Endothelial cell of umbilical vein (primary cell): ENCODE results near the gene AIRE. TPM values are rescaled to one million over a fixed set of nuclear protein-coding genes. Genes with fewer than 3 reads are reported as not detected.

ENCODE experiments used
- BruUV-seq: library from RNA; stranded (reverse); fragments of 400-500 nt; replicated peaks from 2 replicates; lab custom pipeline; 2021; lab: Mats Ljungman, UMichigan
- CTCF ChIA-PET: fragments of 300-600, 350-600 bp; sonication (Branson Sonifier 250); formaldehyde crosslinking; loops from one replicate; lab custom pipeline; 2021; ENCODE audit warnings: antibody characterized with exemption, inconsistent platforms; lab: Charles Lee
- POLR2A ChIA-PET: fragments of 300-600, 350-600 bp; sonication (Branson Sonifier 250); formaldehyde crosslinking; loops from one replicate; lab custom pipeline; 2021; ENCODE audit warnings: antibody characterized with exemption, inconsistent platforms; lab: Charles Lee
- DNase-seq: peaks from one replicate; pipeline ENCODE4 v3.0.0-alpha.2; 2011; ENCODE audit warnings: low read depth, low spot score
- FAIRE-seq: peaks from 2 replicates; lab custom pipeline; 2011; peaks lifted over from hg19 to GRCh38; lab: Jason Lieb, UNC
- H2AFZ ChIP-seq: 2 replicates; pipeline ENCODE4 v1.6.0; 2012; ENCODE audit warnings: low read depth, low read length, control low read depth, inconsistent platforms
- H3K27ac ChIP-seq: 2 replicates; pipeline ENCODE4 v1.5.1; 2011; ENCODE audit warnings: low read depth, mild to moderate bottlenecking, control low read depth, low read length, moderate library complexity; ENCODE audit not compliant: insufficient read depth
- H3K27me3 ChIP-seq, 2 experiments: 2 replicates each; pipeline versions ENCODE4 v1.6.0 to v1.6.1; 2011; ENCODE audit warnings: low read length in 2 of 2, mixed read lengths in 1 of 2; ENCODE audit not compliant: control insufficient read depth in 2 of 2, insufficient read depth in 2 of 2
- H3K36me3 ChIP-seq, 2 experiments: 2 replicates in 1 of 2; 3 replicates in 1 of 2; pipeline ENCODE4 v1.5.1; 2011; ENCODE audit warnings: low read length in 2 of 2, mild to moderate bottlenecking in 1 of 2, moderate library complexity in 1 of 2; ENCODE audit not compliant: control insufficient read depth in 2 of 2, insufficient read depth in 2 of 2; ENCODE audit errors: extremely low read depth in 1 of 2
- H3K4me1 ChIP-seq: 3 replicates; pipeline ENCODE4 v1.5.1; 2011; ENCODE audit warnings: mild to moderate bottlenecking, low read length; ENCODE audit not compliant: control insufficient read depth, insufficient read depth; ENCODE audit errors: extremely low read depth
- H3K4me2 ChIP-seq: 2 replicates; pipeline ENCODE4 v1.6.1; 2011; ENCODE audit warnings: low read length, control low read depth, mixed read lengths; ENCODE audit not compliant: insufficient read depth
- H3K4me3 ChIP-seq, 3 experiments: fragments of 200-600 bp in 1 of 3; sonication (generic), shearing (Covaris generic) in 1 of 3; replicated peaks in 1 of 3; 2 replicates each; pipeline ENCODE4 v1.5.1; 2011 to 2016; ENCODE audit warnings: control low read depth in 3 of 3, low read length in 3 of 3, mild to moderate bottlenecking in 2 of 3, inconsistent platforms in 1 of 3, low read depth in 1 of 3, moderate library complexity in 1 of 3; ENCODE audit not compliant: insufficient read depth in 1 of 3
- H3K79me2 ChIP-seq: 2 replicates; pipeline ENCODE4 v1.6.0; 2012; ENCODE audit warnings: low read length, inconsistent platforms; ENCODE audit not compliant: control insufficient read depth, insufficient read depth
- H3K9ac ChIP-seq: replicated peaks from 2 replicates; pipeline ENCODE3; 2011; ENCODE audit warnings: low read length, control low read depth; ENCODE audit not compliant: insufficient read depth; ENCODE audit errors: extremely low read depth
- H3K9me1 ChIP-seq: replicated peaks from 3 replicates; pipeline ENCODE4 v1.6.0; 2011; ENCODE audit warnings: mild to moderate bottlenecking, low read length; ENCODE audit not compliant: control insufficient read depth, insufficient read depth; ENCODE audit errors: extremely low read depth
- H3K9me3 ChIP-seq: replicated peaks from 2 replicates; pipeline ENCODE4 v1.5.1; 2012; ENCODE audit warnings: low read length, inconsistent platforms; ENCODE audit not compliant: control insufficient read depth, insufficient read depth
- H4K20me1 ChIP-seq: replicated peaks from 2 replicates; pipeline ENCODE3; 2011; ENCODE audit warnings: mild to moderate bottlenecking, low read length; ENCODE audit not compliant: control insufficient read depth, insufficient read depth; ENCODE audit errors: extremely low read depth
- EZH2 ChIP-seq: IDR thresholded peaks from 2 replicates; pipeline ENCODE4 v1.6.1; 2012; ENCODE audit warnings: borderline replicate concordance, low read depth, mild to moderate bottlenecking, moderate library complexity, low read length, inconsistent platforms; ENCODE audit not compliant: severe bottlenecking
- FOS ChIP-seq: IDR thresholded peaks from 2 replicates; pipeline ENCODE4 v1.6.1; 2011; ENCODE audit warnings: mild to moderate bottlenecking, low read length, moderate library complexity, borderline replicate concordance; ENCODE audit not compliant: insufficient read depth
- MYC ChIP-seq: IDR thresholded peaks from one replicate; pipeline ENCODE4 v1.6.1; 2011; ENCODE audit warnings: mild to moderate bottlenecking, low read depth, low read length
- POLR2A ChIP-seq: IDR thresholded peaks from 2 replicates; pipeline ENCODE4 v1.6.1; 2012; ENCODE audit warnings: low read depth, mild to moderate bottlenecking, control low read depth, low read length
- POLR2AphosphoS5 ChIP-seq: IDR thresholded peaks from 2 replicates; pipeline ENCODE4 v1.6.1; 2012; ENCODE audit warnings: low read depth, mild to moderate bottlenecking, control low read depth, low read length, moderate library complexity; ENCODE audit not compliant: insufficient read depth
- dilution Hi-C: fragments of 300-500 bp; cut with MboI; formaldehyde crosslinking; loops from one replicate; pipeline ENCODE4 v1.15.0; 2019; ENCODE audit warnings: low sequenced_read_pairs; ENCODE audit not compliant: extremely low pct_ligation_motif_present
- intact Hi-C: fragments of 100-400 bp; cut with micrococcal nuclease; formaldehyde crosslinking; loops from one replicate; pipeline ENCODE4 v1.10.0; 2022
- polyA plus RNA-seq, 4 experiments: library from polyadenylated mRNA; depleted of rRNA in 3 of 4; stranded (reverse) in 3 of 4; unstranded in 1 of 4; fragments of >200 nt; gene quantifications; 2 replicates each; pipeline versions ENCODE4 v1.2.1 to v1.2.3, GENCODE V29; 2011 to 2012; ENCODE audit warnings: missing spikeins in 1 of 4
- total RNA-seq: library from RNA; stranded (reverse); gene quantifications from 2 replicates; pipeline ENCODE4 v1.2.3, GENCODE V29; 2021
- TF ChIP-seq, protein P1 (sequence below): IDR thresholded peaks from 2 replicates; pipeline ENCODE4 v1.6.1; 2011; ENCODE audit not compliant: insufficient read depth, insufficient read length
- TF ChIP-seq, protein P2 (sequence below), 2 donors: IDR thresholded peaks; 1 replicate in 1 of 2; 2 replicates in 1 of 2; pipeline ENCODE4 v1.5.1; 2011; ENCODE audit warnings: low read length in 2 of 2, mild to moderate bottlenecking in 2 of 2, moderate library complexity in 2 of 2, control low read depth in 1 of 2, inconsistent platforms in 1 of 2, low read depth in 1 of 2; ENCODE audit not compliant: insufficient read depth in 1 of 2; ENCODE audit errors: extremely low read depth in 1 of 2

Gene AIRE
- total and polyA plus RNA-seq, 2 donors (not counting 3 experiments of a cell fraction or from before 2014, with no cell fraction given), result 0.04 to 0.11 TPM

DNA sequence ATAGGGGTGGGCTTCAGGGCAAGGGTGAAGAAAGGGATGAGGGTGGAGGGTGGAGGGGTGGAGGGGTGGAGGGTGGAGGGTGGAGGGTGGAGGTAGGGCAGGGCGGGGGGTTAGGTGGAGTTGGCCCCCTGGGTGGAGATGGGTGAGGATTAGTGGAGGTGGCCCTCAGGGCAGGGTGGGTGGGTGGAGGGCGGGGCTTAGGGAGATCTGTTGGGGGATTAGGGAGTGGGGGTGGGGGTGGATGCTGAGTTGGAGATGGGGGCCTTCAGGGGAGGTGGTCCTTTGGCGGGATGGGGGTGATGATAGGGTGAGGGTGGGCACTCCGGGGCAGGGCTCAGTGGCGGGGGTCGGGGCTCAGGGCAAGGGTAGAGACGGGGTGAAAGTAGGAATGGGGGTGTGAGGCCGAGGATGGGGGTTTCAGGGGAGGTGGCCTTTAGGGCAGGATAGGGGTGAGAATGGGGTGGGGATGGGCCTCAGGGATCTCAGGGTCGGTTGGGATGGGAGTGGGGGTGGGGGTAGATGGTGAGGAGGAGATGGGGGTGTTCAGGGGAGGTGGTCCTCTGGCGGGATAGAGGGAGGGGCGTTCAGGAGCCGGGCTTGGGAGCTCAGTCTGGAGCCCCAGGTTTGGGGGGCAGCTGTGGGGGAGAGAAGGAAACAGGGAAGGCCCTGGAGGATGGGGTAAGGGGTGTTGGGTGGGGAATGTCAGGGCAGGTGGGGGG lies 23.2 kb upstream of the AIRE start:
- Histone ChIP-seq H3K36me3 (no peaks in the 10 kb centered on the region), H3K27ac (no peak overlapping the region), H3K79me2 (no peaks in the 10 kb centered on the region), H3K4me1 (no peaks in the 10 kb centered on the region), H4K20me1 (no peaks in the 10 kb centered on the region), H3K9ac (no peak overlapping the region), H3K9me1 (no peaks in the 10 kb centered on the region), H3K9me3 (no peaks in the 10 kb centered on the region), H3K4me3 (no peak overlapping the region), H3K27me3 (peaks cover 0 to 2% of the 10 kb centered on the region in 2 experiments), H2AFZ (no peak overlapping the region), H3K4me2 (no peak overlapping the region)
- FAIRE-seq (no peak), DNase-seq (no peak)
- dilution Hi-C loops (no loop called here), intact Hi-C loops (no loop called here)
- no TSS peak for BruUV-seq
- ChIA-PET CTCF (no interaction called here), POLR2A (no interaction called here)
- TF ChIP-seq MYC (no peak), EZH2 (no peak), POLR2A (no peak), POLR2AphosphoS5 (no peak), FOS (no peak)
- TF ChIP-seq, protein P1, sequence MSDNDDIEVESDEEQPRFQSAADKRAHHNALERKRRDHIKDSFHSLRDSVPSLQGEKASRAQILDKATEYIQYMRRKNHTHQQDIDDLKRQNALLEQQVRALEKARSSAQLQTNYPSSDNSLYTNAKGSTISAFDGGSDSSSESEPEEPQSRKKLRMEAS, result no peak
- TF ChIP-seq, protein P2, sequence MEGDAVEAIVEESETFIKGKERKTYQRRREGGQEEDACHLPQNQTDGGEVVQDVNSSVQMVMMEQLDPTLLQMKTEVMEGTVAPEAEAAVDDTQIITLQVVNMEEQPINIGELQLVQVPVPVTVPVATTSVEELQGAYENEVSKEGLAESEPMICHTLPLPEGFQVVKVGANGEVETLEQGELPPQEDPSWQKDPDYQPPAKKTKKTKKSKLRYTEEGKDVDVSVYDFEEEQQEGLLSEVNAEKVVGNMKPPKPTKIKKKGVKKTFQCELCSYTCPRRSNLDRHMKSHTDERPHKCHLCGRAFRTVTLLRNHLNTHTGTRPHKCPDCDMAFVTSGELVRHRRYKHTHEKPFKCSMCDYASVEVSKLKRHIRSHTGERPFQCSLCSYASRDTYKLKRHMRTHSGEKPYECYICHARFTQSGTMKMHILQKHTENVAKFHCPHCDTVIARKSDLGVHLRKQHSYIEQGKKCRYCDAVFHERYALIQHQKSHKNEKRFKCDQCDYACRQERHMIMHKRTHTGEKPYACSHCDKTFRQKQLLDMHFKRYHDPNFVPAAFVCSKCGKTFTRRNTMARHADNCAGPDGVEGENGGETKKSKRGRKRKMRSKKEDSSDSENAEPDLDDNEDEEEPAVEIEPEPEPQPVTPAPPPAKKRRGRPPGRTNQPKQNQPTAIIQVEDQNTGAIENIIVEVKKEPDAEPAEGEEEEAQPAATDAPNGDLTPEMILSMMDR (IDR thresholded peaks at IDR 0.05; ENCODE audit: extremely low read depth in 1 of 2, insufficient read depth in 1 of 2, low read depth in 1 of 2, low read length in 2 of 2), result no peak
